Stimulated activated CD4-positive, alpha-beta T cell treated with anti-CD3 and anti-CD28 coated beads, Interleukin-1b, Interleukin-23, amount 100 ng/mL, for 4 hours (primary cell): ENCODE data around the gene LRRC10B.

Source experiments
- DNase-seq, 2 donors: peaks; one replicate each; pipeline ENCODE4 v3.0.0-alpha.2; 2020; ENCODE audit warnings: low read depth in 2 of 2

Gene LRRC10B

DNA sequence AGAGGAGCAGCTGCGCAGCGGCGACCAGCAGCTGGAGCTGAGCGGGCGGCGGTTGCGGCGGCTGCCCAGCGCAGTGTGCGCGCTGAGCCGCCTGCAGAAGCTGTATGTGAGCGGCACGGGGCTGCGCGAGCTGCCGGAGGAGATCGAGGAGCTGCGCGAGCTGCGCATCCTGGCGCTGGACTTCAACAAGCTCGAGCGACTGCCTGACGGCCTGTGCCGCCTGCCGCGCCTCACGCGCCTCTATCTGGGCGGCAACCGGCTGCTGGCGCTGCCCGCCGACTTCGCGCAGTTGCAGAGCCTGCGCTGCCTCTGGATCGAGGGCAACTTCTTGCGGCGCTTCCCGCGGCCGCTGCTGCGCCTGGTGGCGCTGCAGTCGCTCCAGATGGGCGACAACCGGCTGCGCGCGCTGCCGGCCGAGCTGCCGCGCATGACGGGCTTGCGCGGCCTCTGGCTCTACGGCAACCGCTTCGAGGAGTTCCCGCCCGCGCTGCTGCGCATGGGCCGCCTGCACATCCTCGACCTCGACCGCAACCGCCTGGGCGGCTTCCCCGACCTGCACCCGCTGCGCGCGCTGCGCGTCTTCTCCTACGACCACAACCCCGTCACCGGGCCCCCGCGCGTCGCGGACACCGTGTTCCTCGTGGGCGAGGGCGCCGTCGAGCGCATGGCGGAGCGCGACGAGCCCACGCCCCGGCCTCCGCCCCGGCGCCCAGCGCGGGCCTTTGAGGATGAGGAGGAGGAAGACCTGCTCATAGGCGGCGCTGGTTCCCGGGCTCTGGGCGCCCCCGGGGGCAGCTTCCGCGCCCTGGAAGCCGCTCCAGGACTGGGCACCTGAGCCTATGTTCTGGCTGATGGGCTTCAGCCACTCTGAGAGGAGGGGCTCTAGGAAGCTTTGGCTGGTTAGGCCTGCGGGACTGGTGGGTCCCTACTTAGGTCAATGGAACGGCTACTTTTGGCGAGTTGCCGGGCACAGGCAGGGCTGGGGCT lies 787 bp downstream of the LRRC10B start:
- peak; percentile 27 to 59 for DNase-seq

DNA sequence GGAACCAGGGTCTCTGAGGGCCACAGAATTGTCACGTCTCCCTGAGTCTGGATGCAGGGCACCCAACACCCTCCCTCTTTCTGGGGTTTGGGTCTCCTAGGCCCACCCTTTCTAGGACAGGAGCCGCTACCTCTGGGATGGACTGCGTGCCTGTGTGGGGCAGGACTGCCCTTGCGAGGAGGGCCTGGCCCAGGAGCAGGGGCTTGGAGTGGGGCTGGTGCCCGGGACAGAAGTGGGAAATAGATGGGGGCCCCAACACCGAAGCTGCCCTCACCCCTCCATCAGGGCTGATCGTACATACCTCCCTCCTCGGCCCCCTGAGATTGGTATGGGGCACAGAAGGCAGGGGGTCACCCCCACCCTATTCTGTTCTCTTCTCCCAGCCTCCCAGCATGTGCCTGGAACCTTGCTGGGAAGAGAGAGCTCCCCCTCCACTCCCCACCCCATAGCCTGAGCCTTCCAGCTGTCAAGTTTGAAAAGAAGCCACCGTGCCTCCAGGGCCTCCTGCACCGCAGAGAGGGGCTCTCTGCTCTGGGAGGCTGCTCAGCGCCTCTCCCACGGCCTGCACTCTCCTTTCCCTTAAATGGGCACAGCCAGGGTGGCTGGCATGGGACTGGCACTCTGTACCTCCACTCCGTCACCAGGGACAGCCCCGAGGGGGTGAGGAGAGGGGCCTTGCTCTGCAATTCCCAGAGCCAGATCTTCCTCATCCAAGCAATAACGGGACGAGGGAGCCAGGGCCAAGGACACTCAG lies 1.8 kb downstream of the LRRC10B start:
- DNase-seq: no peak

- no peak for DNase-seq
Observed at GRCh38 chr11:61510974-61511373, 2.4 kb downstream of the LRRC10B start.

- DNase-seq: no peak
Observed at GRCh38 chr11:61511383-61511782, 2.8 kb downstream of the LRRC10B start.

DNA sequence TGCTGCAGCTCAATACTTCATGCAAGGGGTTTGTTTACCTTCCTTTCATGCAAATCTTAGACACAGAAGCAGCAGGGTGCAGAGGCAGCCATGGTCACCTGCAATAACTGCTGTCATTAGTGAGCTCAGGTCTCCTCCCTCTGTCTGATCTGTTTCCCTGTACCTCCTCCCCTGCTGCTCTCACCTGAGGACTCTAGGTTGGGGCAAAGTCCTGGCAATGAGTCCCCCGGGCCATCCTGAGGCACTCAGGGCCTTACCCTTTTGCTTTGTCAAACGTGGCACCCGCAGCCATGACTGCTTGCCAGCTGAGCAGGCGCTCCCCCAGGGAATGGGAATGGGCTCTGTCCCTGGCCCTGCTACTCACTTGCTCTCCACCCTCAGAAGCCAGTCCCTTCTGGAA lies 3.9 kb downstream of the LRRC10B start:
- no peak for DNase-seq

DNA sequence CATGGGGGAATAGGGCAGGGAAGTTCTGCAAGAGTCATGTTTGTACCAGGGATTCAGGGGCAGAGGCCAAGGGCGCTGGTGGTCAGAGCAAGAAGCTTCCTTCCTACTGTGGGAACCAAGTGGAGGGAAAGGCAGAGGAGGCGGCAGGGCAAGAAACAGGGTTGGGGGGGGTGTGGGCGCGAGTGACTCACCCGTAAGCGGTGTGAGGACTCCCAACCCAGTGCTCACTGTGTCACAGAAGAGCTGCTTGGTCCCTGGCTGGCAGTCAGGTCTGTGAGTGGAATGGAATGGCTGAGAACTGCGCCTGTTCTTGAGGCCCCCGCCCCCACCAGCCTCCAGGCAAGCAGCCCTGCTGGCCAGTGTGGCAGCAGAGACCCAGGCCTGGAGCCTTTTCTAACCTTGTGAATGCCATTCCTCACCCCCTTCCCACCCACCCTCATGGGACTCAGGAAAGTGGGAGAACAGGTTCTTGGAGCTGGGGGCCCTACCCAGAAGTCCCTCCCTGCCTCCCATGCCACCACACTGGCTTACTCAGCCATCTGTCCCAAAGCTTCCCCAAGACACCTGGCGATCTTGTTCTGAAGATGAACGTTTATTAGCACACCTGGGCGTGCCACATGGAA lies 4.7 kb downstream of the LRRC10B start:
- no peak for DNase-seq

GRCh38 chr11:61514050-61514917 lies 5.7 kb downstream of the LRRC10B start:
- DNase-seq: no peak

- DNase-seq: no peak
Observed at GRCh38 chr11:61515686-61516085, 7.1 kb downstream of the LRRC10B start.

DNA sequence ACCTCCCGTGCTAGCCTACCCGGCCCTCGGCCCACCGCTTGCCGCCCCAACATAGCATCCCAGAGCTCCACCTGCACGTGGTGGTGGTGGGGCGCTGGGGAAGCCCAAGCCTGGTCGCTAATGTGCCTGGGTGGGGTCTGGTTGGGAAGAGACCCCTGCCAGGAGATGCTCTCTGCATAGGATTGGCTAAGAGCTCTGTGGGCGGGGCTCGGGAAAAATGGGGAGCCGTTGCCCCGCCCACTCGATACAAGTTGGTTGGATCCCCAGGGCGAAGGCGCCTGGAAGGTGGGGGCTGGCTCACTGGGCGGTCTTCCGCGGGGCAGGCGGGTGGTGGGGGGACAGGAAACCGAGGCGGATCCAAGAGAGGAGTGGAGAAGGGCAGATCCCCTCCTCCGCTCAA lies 7.6 kb downstream of the LRRC10B start:
- no peak for DNase-seq

GRCh38 chr11:61516675-61517572 lies 8.4 kb downstream of the LRRC10B start:
- peak; percentile 43 to 56 for DNase-seq

- no peak for DNase-seq
Observed at GRCh38 chr11:61518032-61518795, 9.7 kb downstream of the LRRC10B start.

DNA sequence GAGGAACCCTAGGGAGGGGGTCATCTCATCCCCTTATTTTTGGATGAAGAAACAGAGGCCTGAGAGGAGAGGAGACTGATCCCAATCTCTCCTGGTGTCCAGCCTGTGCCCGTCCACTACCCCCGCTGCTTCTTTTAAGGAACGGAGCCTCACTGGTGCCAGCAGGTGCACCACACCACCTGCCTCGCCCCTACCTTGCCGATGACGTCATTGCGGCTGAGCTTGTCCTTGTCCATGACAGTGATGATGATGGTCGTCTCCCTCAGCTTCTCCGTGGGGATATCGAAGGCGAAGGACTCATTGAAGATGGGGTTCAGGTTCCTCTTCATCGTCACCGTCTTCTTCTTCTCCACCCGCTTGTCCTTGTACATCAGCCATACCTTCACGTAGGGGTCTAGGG lies 14.3 kb downstream of the LRRC10B start:
- no peak for DNase-seq

- no peak for DNase-seq
Observed at GRCh38 chr11:61524446-61524845, 15.9 kb downstream of the LRRC10B start.

DNA sequence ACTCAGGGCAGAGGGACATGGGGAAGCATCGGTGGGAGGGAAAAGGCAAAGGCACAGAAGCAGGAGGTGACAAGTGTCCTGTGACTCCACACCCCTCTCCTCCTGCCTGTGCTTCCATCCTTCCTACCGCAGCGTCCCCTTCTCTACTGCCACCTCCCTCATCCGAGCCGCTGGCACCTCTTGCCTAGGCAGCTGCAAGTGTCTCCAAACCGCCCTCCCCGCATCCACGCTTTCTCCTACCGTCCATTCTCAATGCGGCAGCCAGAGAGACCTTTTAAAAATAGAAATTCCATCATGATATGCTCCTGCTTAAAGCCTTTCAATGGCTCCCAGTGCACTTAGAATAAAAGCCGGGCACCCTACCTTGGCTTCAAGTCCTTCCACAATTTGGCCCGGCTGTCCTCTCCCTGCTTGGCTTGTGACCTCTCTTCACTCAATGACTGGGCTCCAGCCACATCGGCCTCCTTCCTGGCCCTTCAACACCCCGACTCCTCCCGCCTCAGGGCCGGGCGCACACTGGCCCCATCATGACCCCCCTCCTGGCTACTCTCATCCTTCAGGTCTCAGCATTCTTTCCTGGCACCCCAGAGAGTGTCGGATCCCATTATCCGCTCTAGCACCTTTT lies 16.5 kb downstream of the LRRC10B start:
- DNase-seq: no peak

DNA sequence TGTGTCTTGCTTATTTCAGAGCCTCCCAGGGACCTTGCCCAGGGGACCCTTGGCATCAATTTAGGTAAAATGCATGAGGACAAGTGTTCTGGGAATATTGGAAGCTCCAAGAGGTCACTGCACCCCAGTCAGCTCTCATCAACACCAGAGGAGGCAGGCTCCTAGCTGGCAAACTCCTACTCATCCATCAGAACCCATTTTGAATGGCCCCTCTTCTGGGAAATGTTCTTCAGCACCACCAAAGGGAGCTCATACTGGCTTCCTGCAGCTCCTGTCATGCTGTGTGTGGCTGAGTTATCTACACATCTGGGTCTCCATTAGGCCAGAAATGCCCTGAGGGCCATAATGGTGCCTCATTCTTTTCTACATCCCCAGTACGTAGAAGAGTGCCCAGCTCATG lies 17.7 kb downstream of the LRRC10B start:
- DNase-seq: no peak

- DNase-seq: no peak
Observed at GRCh38 chr11:61526956-61527731, 18.6 kb downstream of the LRRC10B start.

GRCh38 chr11:61528114-61528513 lies 19.6 kb downstream of the LRRC10B start:
- no peak for DNase-seq

GRCh38 chr11:61529537-61530225 lies 21.1 kb downstream of the LRRC10B start:
- DNase-seq: no peak
